Measurements from ENCODE around the gene F11R. TPM values are rescaled to one million over a fixed set of nuclear protein-coding genes. Genes with fewer than 3 reads are reported as not detected.
A peak's percentile ranks its signal among the peaks of the same experiment; 100 is the strongest.

Gene F11R
- total and polyA plus RNA-seq, 2 donors (not counting 1 experiment from before 2014, with no cell fraction given) = 0.50 to 0.66 TPM

DNA sequence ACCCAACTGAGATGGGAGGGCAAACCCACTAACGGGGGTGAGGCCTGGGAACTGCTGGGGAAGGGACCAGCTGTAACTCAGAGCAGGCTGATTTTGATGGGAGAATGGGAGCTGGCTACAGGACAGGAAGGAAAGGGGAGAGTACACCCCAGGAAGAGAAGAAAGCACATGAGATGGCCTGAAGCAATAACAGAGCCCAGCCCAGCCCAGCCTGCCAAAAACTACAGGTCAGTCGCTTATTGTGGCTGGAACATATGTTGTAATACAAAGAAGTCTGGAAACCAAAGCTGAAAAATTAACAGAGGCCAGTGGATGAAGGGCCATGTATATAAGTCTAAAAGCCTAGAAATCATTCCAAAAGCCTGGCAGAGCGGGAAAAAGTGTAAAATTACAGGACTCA is 67.9 kb downstream of the F11R start:
- H2AFZ ChIP-seq (ENCODE audit: low read length) = no peak overlapping the region
- H3K9me3 ChIP-seq (ENCODE audit: control insufficient read depth, insufficient read depth, low read depth, low read length) = no peaks in the 10 kb centered on the region
- no peaks in the 10 kb centered on the region for H4K20me1 ChIP-seq (ENCODE audit: control insufficient read depth, extremely low read depth, insufficient read depth, low read length)
- H3K4me3 ChIP-seq (replicated peaks in 1 of 4; ENCODE audit: control extremely low read depth in 1 of 4, insufficient read depth in 1 of 4, low read depth in 3 of 4, low read length in 4 of 4) = no peak overlapping the region
- H3K4me2 ChIP-seq (ENCODE audit: extremely low read depth, insufficient read depth, low read length) = no peak overlapping the region
- H3K4me1 ChIP-seq (ENCODE audit: control insufficient read depth, extremely low read depth, insufficient read depth, low read length) = no peaks in the 10 kb centered on the region
- H3K79me2 ChIP-seq (ENCODE audit: control insufficient read depth, insufficient read depth, low read length) = no peaks in the 10 kb centered on the region
- H3K9ac ChIP-seq (ENCODE audit: insufficient read depth, low read length) = no peak overlapping the region
- no peaks in the 10 kb centered on the region for H3K36me3 ChIP-seq (ENCODE audit: control insufficient read depth, insufficient read depth, low read length)
- no peak for DNase-seq (ENCODE audit: low read depth in 2 of 2)
- TF ChIP-seq CTCF (conservative IDR thresholded peaks at IDR 0.05 in 1 of 2, IDR thresholded peaks at IDR 0.05 in 1 of 2; ENCODE audit: low read depth in 1 of 2, low read length in 2 of 2) (no peak), EZH2 (IDR thresholded peaks at IDR 0.05; ENCODE audit: low read length, missing control alignments) (no peak)
- H3K27me3 ChIP-seq (ENCODE audit: control insufficient read depth, insufficient read depth, low read length) = no peaks in the 10 kb centered on the region
- no peak overlapping the region for H3K27ac ChIP-seq (ENCODE audit: insufficient read depth, low read length)

GRCh38 chr1:160952129-160952510 is 68.8 kb downstream of the F11R start:
- no peaks in the 10 kb centered on the region for H3K9me3 ChIP-seq (ENCODE audit: control insufficient read depth, insufficient read depth, low read depth, low read length)
- H3K4me2 ChIP-seq (ENCODE audit: extremely low read depth, insufficient read depth, low read length) = no peak overlapping the region
- no peak overlapping the region for H3K27ac ChIP-seq (ENCODE audit: insufficient read depth, low read length)
- H3K4me3 ChIP-seq (replicated peaks in 1 of 4; ENCODE audit: control extremely low read depth in 1 of 4, insufficient read depth in 1 of 4, low read depth in 3 of 4, low read length in 4 of 4) = no peak overlapping the region
- TF ChIP-seq CTCF (conservative IDR thresholded peaks at IDR 0.05 in 1 of 2, IDR thresholded peaks at IDR 0.05 in 1 of 2; ENCODE audit: low read depth in 1 of 2, low read length in 2 of 2) = no peak
- H3K79me2 ChIP-seq (ENCODE audit: control insufficient read depth, insufficient read depth, low read length) = no peaks in the 10 kb centered on the region
- DNase-seq (ENCODE audit: low read depth in 2 of 2) = no peak
- H2AFZ ChIP-seq (ENCODE audit: low read length) = no peak overlapping the region
- no peaks in the 10 kb centered on the region for H3K27me3 ChIP-seq (ENCODE audit: control insufficient read depth, insufficient read depth, low read length)
- no peaks in the 10 kb centered on the region for H3K36me3 ChIP-seq (ENCODE audit: control insufficient read depth, insufficient read depth, low read length)
- H4K20me1 ChIP-seq (ENCODE audit: control insufficient read depth, extremely low read depth, insufficient read depth, low read length) = no peaks in the 10 kb centered on the region
- no peaks in the 10 kb centered on the region for H3K4me1 ChIP-seq (ENCODE audit: control insufficient read depth, extremely low read depth, insufficient read depth, low read length)
- no peak overlapping the region for H3K9ac ChIP-seq (ENCODE audit: insufficient read depth, low read length)

GRCh38 chr1:160951443-160952128 is 69.4 kb downstream of the F11R start:
- peak; percentile 12 to 13 for DNase-seq (ENCODE audit: low read depth in 2 of 2)
- Histone ChIP-seq H3K4me3 (replicated peaks in 1 of 4; ENCODE audit: control extremely low read depth in 1 of 4, insufficient read depth in 1 of 4, low read depth in 3 of 4, low read length in 4 of 4) (no peak overlapping the region), H3K27ac (ENCODE audit: insufficient read depth, low read length) (no peak overlapping the region), H3K27me3 (ENCODE audit: control insufficient read depth, insufficient read depth, low read length) (no peaks in the 10 kb centered on the region), H4K20me1 (ENCODE audit: control insufficient read depth, extremely low read depth, insufficient read depth, low read length) (no peaks in the 10 kb centered on the region), H2AFZ (ENCODE audit: low read length) (no peak overlapping the region), H3K4me2 (ENCODE audit: extremely low read depth, insufficient read depth, low read length) (no peak overlapping the region), H3K36me3 (ENCODE audit: control insufficient read depth, insufficient read depth, low read length) (no peaks in the 10 kb centered on the region), H3K9ac (ENCODE audit: insufficient read depth, low read length) (no peak overlapping the region), H3K9me3 (ENCODE audit: control insufficient read depth, insufficient read depth, low read depth, low read length) (no peaks in the 10 kb centered on the region), H3K4me1 (ENCODE audit: control insufficient read depth, extremely low read depth, insufficient read depth, low read length) (no peaks in the 10 kb centered on the region), H3K79me2 (ENCODE audit: control insufficient read depth, insufficient read depth, low read length) (no peaks in the 10 kb centered on the region)
- no peak for TF ChIP-seq EZH2 (IDR thresholded peaks at IDR 0.05; ENCODE audit: low read length, missing control alignments)
- TF ChIP-seq CTCF (conservative IDR thresholded peaks at IDR 0.05 in 1 of 2, IDR thresholded peaks at IDR 0.05 in 1 of 2; ENCODE audit: low read depth in 1 of 2, low read length in 2 of 2) = peak; percentile 51 to 58

Data from fibroblast of lung (primary cell).